H1 (cell line): ENCODE measurements around the gene RNF32. TPM values are rescaled to one million over a fixed set of nuclear protein-coding genes. Genes with fewer than 3 reads are reported as not detected.

Experiments
- CTCF ChIA-PET: fragments of 300-600 bp; sonication (Branson Sonifier 250); formaldehyde crosslinking; loops from one replicate; lab custom pipeline; 2021; ENCODE audit not compliant: partially characterized antibody; lab: Charles Lee
- POLR2A ChIA-PET: fragments of 300-600 bp; sonication (Branson Sonifier 250); formaldehyde crosslinking; loops from one replicate; lab custom pipeline; 2021; ENCODE audit warnings: inconsistent platforms; ENCODE audit not compliant: partially characterized antibody; lab: Charles Lee
- DNase-seq, 2 experiments: peaks; one replicate each; pipeline versions ENCODE4 v3.0.0 to v3.0.0-alpha.2; 2010 to 2022; ENCODE audit warnings: low spot score in 2 of 2, low read depth in 1 of 2, mixed read lengths in 1 of 2
- FAIRE-seq: peaks from 2 replicates; lab custom pipeline; 2011; peaks lifted over from hg19 to GRCh38; lab: Jason Lieb, UNC
- H2AFZ ChIP-seq: 2 replicates; pipeline ENCODE4 v1.8.1; 2012; ENCODE audit warnings: low read length, inconsistent platforms
- H2AK5ac ChIP-seq: 2 replicates; pipeline ENCODE4 v1.6.1; 2013; ENCODE audit warnings: low read depth, low read length
- H2BK120ac ChIP-seq: replicated peaks from 2 replicates; pipeline ENCODE3; 2013; ENCODE audit warnings: low read depth, low read length, inconsistent platforms
- H2BK12ac ChIP-seq: 2 replicates; pipeline ENCODE4 v1.6.1; 2013; ENCODE audit warnings: low read depth, low read length
- H2BK15ac ChIP-seq: 2 replicates; pipeline ENCODE4 v1.6.1; 2013; ENCODE audit warnings: low read length
- H2BK20ac ChIP-seq: 2 replicates; pipeline ENCODE4 v1.6.1; 2013; ENCODE audit warnings: low read length
- H2BK5ac ChIP-seq: 2 replicates; pipeline ENCODE4 v1.6.1; 2013; ENCODE audit warnings: low read depth, low read length
- H3K14ac ChIP-seq: 2 replicates; pipeline ENCODE4 v1.6.1; 2013; ENCODE audit warnings: inconsistent platforms; ENCODE audit not compliant: insufficient read length
- H3K18ac ChIP-seq: 2 replicates; pipeline ENCODE4 v1.6.1; 2013; ENCODE audit warnings: low read length; ENCODE audit errors: extremely low read depth
- H3K23ac ChIP-seq: 2 replicates; pipeline ENCODE4 v1.6.1; 2013; ENCODE audit warnings: inconsistent platforms; ENCODE audit not compliant: insufficient read length
- H3K23me2 ChIP-seq: 2 replicates; pipeline ENCODE4 v1.6.1; 2013; ENCODE audit warnings: low read depth, low read length
- H3K27ac ChIP-seq: 2 replicates; pipeline ENCODE4 v1.6.1; 2011; ENCODE audit warnings: low read depth, low read length, inconsistent platforms
- H3K27me3 ChIP-seq, 4 experiments: replicated peaks in 1 of 4; 1 replicate in 1 of 4; 2 replicates in 3 of 4; pipeline versions ENCODE4 v1.6.1 to v1.8.1; 2011 to 2013; ENCODE audit warnings: low read length in 3 of 4, mild to moderate bottlenecking in 3 of 4, inconsistent platforms in 2 of 4, mixed read lengths in 2 of 4, moderate library complexity in 1 of 4; ENCODE audit not compliant: control insufficient read depth in 3 of 4, insufficient read depth in 3 of 4; ENCODE audit errors: extremely low read depth in 1 of 4
- H3K36me3 ChIP-seq, 4 experiments: 2 replicates each; pipeline versions ENCODE4 v1.6.1 to v1.8.1; 2011 to 2013; ENCODE audit warnings: mild to moderate bottlenecking in 4 of 4, low read length in 3 of 4, moderate library complexity in 2 of 4, control low read depth in 1 of 4, inconsistent platforms in 1 of 4; ENCODE audit not compliant: insufficient read depth in 4 of 4, control insufficient read depth in 2 of 4
- H3K4ac ChIP-seq: replicated peaks from 2 replicates; pipeline ENCODE3; 2013; ENCODE audit warnings: low read length, low read depth, mixed read lengths, inconsistent platforms; ENCODE audit not compliant: insufficient read length
- H3K4me1 ChIP-seq, 4 experiments: replicated peaks in 1 of 4; 1 replicate in 1 of 4; 2 replicates in 3 of 4; pipeline versions ENCODE4 v1.6.1 to v1.8.1; 2011 to 2013; ENCODE audit warnings: low read length in 3 of 4, inconsistent platforms in 2 of 4, mixed read lengths in 1 of 4; ENCODE audit not compliant: insufficient read depth in 4 of 4, control insufficient read depth in 3 of 4
- H3K4me2 ChIP-seq, 2 experiments: 2 replicates each; pipeline versions ENCODE4 v1.6.1 to v1.8.1; 2011 to 2013; ENCODE audit warnings: low read depth in 2 of 2, low read length in 2 of 2, control low read depth in 1 of 2, inconsistent platforms in 1 of 2, mild to moderate bottlenecking in 1 of 2; ENCODE audit not compliant: insufficient read depth in 1 of 2
- H3K4me3 ChIP-seq, 4 experiments: fragments of 200-600, 300-600 bp in 1 of 4; sonication (generic), shearing (Covaris generic), sonication (Bioruptor Twin) in 1 of 4; 2 replicates each; pipeline versions ENCODE4 v1.5.1 to v1.8.1; 2011 to 2016; ENCODE audit warnings: low read length in 4 of 4, low read depth in 3 of 4, control low read depth in 2 of 4, inconsistent platforms in 2 of 4, mild to moderate bottlenecking in 2 of 4, mixed read lengths in 1 of 4, moderate library complexity in 1 of 4; ENCODE audit not compliant: insufficient read depth in 2 of 4; ENCODE audit errors: extremely low read depth in 1 of 4
- H3K56ac ChIP-seq: replicated peaks from 2 replicates; pipeline ENCODE3; 2013; ENCODE audit warnings: low read depth, mild to moderate bottlenecking, mixed read lengths, low read length, inconsistent platforms; ENCODE audit not compliant: insufficient read length
- H3K79me1 ChIP-seq: 2 replicates; pipeline ENCODE4 v1.6.1; 2013; ENCODE audit warnings: low read depth, low read length, control low read depth
- H3K79me2 ChIP-seq, 2 experiments: 2 replicates each; pipeline versions ENCODE4 v1.6.1 to v1.8.1; 2012 to 2013; ENCODE audit warnings: low read length in 2 of 2, mild to moderate bottlenecking in 2 of 2, inconsistent platforms in 1 of 2; ENCODE audit not compliant: insufficient read depth in 2 of 2, control insufficient read depth in 1 of 2
- H3K9ac ChIP-seq, 4 experiments: replicated peaks in 1 of 4; 1 replicate in 1 of 4; 2 replicates in 3 of 4; pipeline versions ENCODE4 v1.6.1 to v1.8.1; 2011 to 2013; ENCODE audit warnings: low read depth in 3 of 4, low read length in 3 of 4, control low read depth in 2 of 4, mild to moderate bottlenecking in 2 of 4, moderate library complexity in 2 of 4, inconsistent platforms in 1 of 4; ENCODE audit errors: extremely low read depth in 1 of 4
- H3K9me3 ChIP-seq, 2 experiments: 2 replicates each; pipeline versions ENCODE4 v1.6.1 to v1.8.1; 2012 to 2013; ENCODE audit warnings: mild to moderate bottlenecking in 2 of 2, moderate library complexity in 2 of 2, control low read depth in 1 of 2, inconsistent platforms in 1 of 2, low read depth in 1 of 2, low read length in 1 of 2, mixed read lengths in 1 of 2; ENCODE audit not compliant: insufficient read depth in 2 of 2
- H4K20me1 ChIP-seq, 2 experiments: replicated peaks in 1 of 2; 2 replicates each; pipeline versions ENCODE3 to v1.8.1; 2011 to 2013; ENCODE audit warnings: inconsistent platforms in 2 of 2, low read length in 2 of 2, mild to moderate bottlenecking in 1 of 2; ENCODE audit not compliant: insufficient read depth in 2 of 2, control insufficient read depth in 1 of 2
- H4K5ac ChIP-seq: 2 replicates; pipeline ENCODE4 v1.6.1; 2013; ENCODE audit warnings: low read length, low read depth, mixed read lengths, inconsistent platforms; ENCODE audit not compliant: insufficient read length
- H4K8ac ChIP-seq: 2 replicates; pipeline ENCODE4 v1.8.0; 2013; ENCODE audit warnings: mild to moderate bottlenecking, moderate library complexity, low read length, inconsistent platforms; ENCODE audit not compliant: insufficient read depth; ENCODE audit errors: extremely low read depth
- H4K91ac ChIP-seq: replicated peaks from 2 replicates; pipeline ENCODE3; 2013; ENCODE audit warnings: low read length, mixed read lengths, inconsistent platforms; ENCODE audit not compliant: insufficient read length
- BRCA1 ChIP-seq: IDR thresholded peaks from 2 replicates; pipeline ENCODE4 v1.6.1; 2012; ENCODE audit warnings: low read depth, low read length, improper control_type of control experiment
- RAD21 ChIP-seq, 2 experiments: IDR thresholded peaks in 1 of 2; conservative IDR thresholded peaks in 1 of 2; 2 replicates each; pipeline ENCODE4 v1.6.1; 2011; ENCODE audit warnings: low read depth in 2 of 2, low read length in 2 of 2, improper control_type of control experiment in 1 of 2, inconsistent platforms in 1 of 2, mild to moderate bottlenecking in 1 of 2, moderate library complexity in 1 of 2
- SP2 ChIP-seq: IDR thresholded peaks from 2 replicates; pipeline ENCODE4 v1.6.1; 2012; ENCODE audit warnings: mild to moderate bottlenecking, low read length, inconsistent platforms
- SUZ12 ChIP-seq: fragments of 200-600 bp; sonication (generic); IDR thresholded peaks from 2 replicates; pipeline ENCODE4 v1.6.1; 2012; ENCODE audit warnings: mild to moderate bottlenecking, inconsistent platforms, low read length, moderate library complexity, mixed read lengths
- WGBS, 2 experiments: shearing (Covaris generic) in 1 of 2; methylation state at CpG; one replicate each; pipeline versions ENCODE4 v1.1.6 to v1.1.7; 2013 to 2015; ENCODE audit warnings: low lambda C conversion rate in 2 of 2, mixed read lengths in 2 of 2, inconsistent platforms in 1 of 2, low coverage in 1 of 2, missing lambda C conversion rate in 1 of 2; ENCODE audit not compliant: insufficient replicate concordance in 2 of 2, insufficient coverage in 1 of 2, insufficient read length in 1 of 2; ENCODE audit errors: extremely low coverage in 1 of 2, missing lambda C conversion rate in 1 of 2; 5-methylcytosine and 5-hydroxymethylcytosine counted together
- polyA plus RNA-seq, 7 experiments: library from polyadenylated mRNA; depleted of rRNA in 3 of 7; stranded (reverse) in 5 of 7; unstranded in 2 of 7; fragments of >200 nt in 5 of 7; fragments of 200-250 nt in 2 of 7; gene quantifications; 1 replicate in 5 of 7; 2 replicates in 1 of 7; 4 replicates in 1 of 7; pipeline versions ENCODE4 v1.2.1 to v1.2.3, GENCODE V29; 2011 to 2013; ENCODE audit warnings: missing spikeins in 2 of 7, mixed read lengths in 2 of 7
- total RNA-seq: library from RNA; stranded (reverse); fragmentation: NEBNext Ultra II Directional; extraction: Animal tissue kit (Norgen Biotek cat#: 25700); gene quantifications from 2 replicates; pipeline ENCODE4 v1.2.1, GENCODE V29; 2021
- TF ChIP-seq, protein P1 (sequence below), 3 experiments: IDR thresholded peaks; 1 replicate in 2 of 3; 2 replicates in 1 of 3; pipeline versions ENCODE4 v1.5.1 to v1.6.1; 2011; ENCODE audit warnings: low read length in 3 of 3, mild to moderate bottlenecking in 3 of 3, inconsistent platforms in 2 of 3, low read depth in 1 of 3, moderate library complexity in 1 of 3; ENCODE audit not compliant: insufficient read depth in 1 of 3; ENCODE audit errors: control extremely low read depth in 1 of 3
- TF ChIP-seq, protein P2 (sequence below): IDR thresholded peaks from 2 replicates; pipeline ENCODE4 v1.6.1; 2012; ENCODE audit warnings: inconsistent platforms
- TF ChIP-seq, protein P3 (sequence below): IDR thresholded peaks from 2 replicates; pipeline ENCODE4 v1.6.1; 2011; ENCODE audit warnings: low read length, improper control_type of control experiment

Gene RNF32
- total and polyA plus RNA-seq, 2 of the 8 experiments (the other 6 are each of a cell fraction or from before 2014, with no cell fraction given): 0.48 to 1.2 TPM

DNA sequence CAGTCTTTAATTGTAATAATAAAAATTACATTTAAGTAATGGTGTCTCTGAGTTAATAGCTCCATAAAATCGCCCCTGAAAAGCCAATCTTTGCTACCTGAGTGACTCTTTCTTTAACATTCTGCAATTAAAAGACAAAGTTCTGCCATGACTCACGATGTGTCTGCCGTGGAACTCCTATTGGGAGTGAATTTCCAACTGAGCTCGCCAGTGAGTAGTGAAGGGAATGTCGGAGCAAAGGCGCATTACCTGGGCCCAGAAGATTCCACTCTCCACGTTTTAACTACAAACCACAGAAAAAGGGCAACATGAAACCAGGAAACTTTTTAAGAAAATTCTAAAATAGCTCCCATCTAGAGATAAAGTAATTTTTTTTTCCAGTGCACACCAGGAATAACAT is 36.9 kb upstream of the RNF32 start:
- H3K23ac ChIP-seq: no peak overlapping the region
- no peaks in the 10 kb centered on the region for H4K20me1 ChIP-seq
- no peak overlapping the region for H3K9ac ChIP-seq
- ChIA-PET CTCF (interaction anchor here (0.6 to 1.6 kb wide), 7 partner anchors 9 to 135 kb away, joined by 3 to 5 read pairs (median 3); no protein-coding TSS in a partner anchor), POLR2A (interaction anchor here (1.1 to 1.6 kb wide), 2 partner anchors 10 to 16 kb away, joined by 4 to 5 read pairs; no protein-coding TSS in a partner anchor)
- DNase-seq (no peak), FAIRE-seq (no peak)
- no peaks in the 10 kb centered on the region for H3K36me3 ChIP-seq
- H3K4me1 ChIP-seq: no peaks in the 10 kb centered on the region; a peak in 1 of 7 replicates
- H3K23me2 ChIP-seq: no peaks in the 10 kb centered on the region
- no peak overlapping the region for H3K4me2 ChIP-seq
- no peak overlapping the region for H2AK5ac ChIP-seq
- H3K79me1 ChIP-seq: no peaks in the 10 kb centered on the region
- no peak overlapping the region for H3K4me3 ChIP-seq
- H2BK15ac ChIP-seq: no peak overlapping the region
- H3K4ac ChIP-seq: no peak overlapping the region
- no peak overlapping the region for H2BK120ac ChIP-seq
- H2BK20ac ChIP-seq: no peak overlapping the region
- no peak overlapping the region for H3K27ac ChIP-seq
- no peaks in the 10 kb centered on the region for H3K9me3 ChIP-seq
- H2BK12ac ChIP-seq: no peak overlapping the region
- no peaks in the 10 kb centered on the region for H3K27me3 ChIP-seq
- no peak overlapping the region for H4K5ac ChIP-seq
- no peak overlapping the region for H3K18ac ChIP-seq
- no peak overlapping the region for H2AFZ ChIP-seq
- no peak overlapping the region for H2BK5ac ChIP-seq
- TF ChIP-seq, protein P1, sequence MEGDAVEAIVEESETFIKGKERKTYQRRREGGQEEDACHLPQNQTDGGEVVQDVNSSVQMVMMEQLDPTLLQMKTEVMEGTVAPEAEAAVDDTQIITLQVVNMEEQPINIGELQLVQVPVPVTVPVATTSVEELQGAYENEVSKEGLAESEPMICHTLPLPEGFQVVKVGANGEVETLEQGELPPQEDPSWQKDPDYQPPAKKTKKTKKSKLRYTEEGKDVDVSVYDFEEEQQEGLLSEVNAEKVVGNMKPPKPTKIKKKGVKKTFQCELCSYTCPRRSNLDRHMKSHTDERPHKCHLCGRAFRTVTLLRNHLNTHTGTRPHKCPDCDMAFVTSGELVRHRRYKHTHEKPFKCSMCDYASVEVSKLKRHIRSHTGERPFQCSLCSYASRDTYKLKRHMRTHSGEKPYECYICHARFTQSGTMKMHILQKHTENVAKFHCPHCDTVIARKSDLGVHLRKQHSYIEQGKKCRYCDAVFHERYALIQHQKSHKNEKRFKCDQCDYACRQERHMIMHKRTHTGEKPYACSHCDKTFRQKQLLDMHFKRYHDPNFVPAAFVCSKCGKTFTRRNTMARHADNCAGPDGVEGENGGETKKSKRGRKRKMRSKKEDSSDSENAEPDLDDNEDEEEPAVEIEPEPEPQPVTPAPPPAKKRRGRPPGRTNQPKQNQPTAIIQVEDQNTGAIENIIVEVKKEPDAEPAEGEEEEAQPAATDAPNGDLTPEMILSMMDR (IDR thresholded peaks at IDR 0.05; ENCODE audit: control extremely low read depth in 1 of 3, insufficient read depth in 1 of 3, low read depth in 1 of 3, low read length in 3 of 3): no peak
- TF ChIP-seq RAD21 (IDR thresholded peaks at IDR 0.05 in 1 of 2, conservative IDR thresholded peaks at IDR 0.05 in 1 of 2; ENCODE audit: low read depth in 2 of 2, low read length in 2 of 2) (no peak), SUZ12 (no peak), SP2 (no peak), BRCA1 (no peak)
- TF ChIP-seq, protein P2, sequence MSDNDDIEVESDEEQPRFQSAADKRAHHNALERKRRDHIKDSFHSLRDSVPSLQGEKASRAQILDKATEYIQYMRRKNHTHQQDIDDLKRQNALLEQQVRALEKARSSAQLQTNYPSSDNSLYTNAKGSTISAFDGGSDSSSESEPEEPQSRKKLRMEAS: no peak
- TF ChIP-seq, protein P3, sequence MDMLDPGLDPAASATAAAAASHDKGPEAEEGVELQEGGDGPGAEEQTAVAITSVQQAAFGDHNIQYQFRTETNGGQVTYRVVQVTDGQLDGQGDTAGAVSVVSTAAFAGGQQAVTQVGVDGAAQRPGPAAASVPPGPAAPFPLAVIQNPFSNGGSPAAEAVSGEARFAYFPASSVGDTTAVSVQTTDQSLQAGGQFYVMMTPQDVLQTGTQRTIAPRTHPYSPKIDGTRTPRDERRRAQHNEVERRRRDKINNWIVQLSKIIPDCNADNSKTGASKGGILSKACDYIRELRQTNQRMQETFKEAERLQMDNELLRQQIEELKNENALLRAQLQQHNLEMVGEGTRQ: no peak
- no peak overlapping the region for H4K91ac ChIP-seq
- no peak overlapping the region for H3K56ac ChIP-seq
- H3K14ac ChIP-seq: no peak overlapping the region
- no peaks in the 10 kb centered on the region for H3K79me2 ChIP-seq
- WGBS, 2 experiments: 77% methylated on average over 7 of the region's 7 CpGs; no CpG with 5 or more reads in 1 of the 2 experiments
- H4K8ac ChIP-seq: no peak overlapping the region
